H9 (cell line): ENCODE data around the gene LRRTM1. TPM values are rescaled to one million over a fixed set of nuclear protein-coding genes. Genes with fewer than 3 reads are reported as not detected.

Experiments used
- DNase-seq: peaks from one replicate; pipeline ENCODE4 v3.0.0-alpha.2; 2017
- H2AFZ ChIP-seq: one replicate; pipeline ENCODE4 v1.6.1; 2013; ENCODE audit warnings: mild to moderate bottlenecking, low read length, control low read depth, moderate library complexity
- H2AK5ac ChIP-seq: 2 replicates; pipeline ENCODE4 v1.6.1; 2013; ENCODE audit warnings: low read length, control low read depth, mixed read lengths; ENCODE audit not compliant: insufficient read length
- H2BK120ac ChIP-seq: one replicate; pipeline ENCODE4 v1.6.1; 2013; ENCODE audit warnings: low read depth, mild to moderate bottlenecking, low read length, control low read depth, inconsistent platforms; ENCODE audit not compliant: poor library complexity, severe bottlenecking
- H2BK12ac ChIP-seq: 2 replicates; pipeline ENCODE4 v1.6.1; 2013; ENCODE audit warnings: low read length, control low read depth, mixed read lengths, low read depth; ENCODE audit not compliant: insufficient read length
- H2BK15ac ChIP-seq: 2 replicates; pipeline ENCODE4 v1.6.1; 2013; ENCODE audit warnings: low read depth, low read length, control low read depth
- H2BK20ac ChIP-seq: one replicate; pipeline ENCODE4 v1.6.1; 2013; ENCODE audit warnings: low read depth, mild to moderate bottlenecking, low read length, control low read depth, inconsistent platforms; ENCODE audit not compliant: poor library complexity, severe bottlenecking
- H2BK5ac ChIP-seq: 2 replicates; pipeline ENCODE4 v1.6.1; 2013; ENCODE audit warnings: low read length, control low read depth, mixed read lengths; ENCODE audit not compliant: insufficient read length
- H3K14ac ChIP-seq: 2 replicates; pipeline ENCODE4 v1.6.1; 2013; ENCODE audit warnings: low read length, control low read depth; ENCODE audit not compliant: insufficient read depth
- H3K18ac ChIP-seq: 2 replicates; pipeline ENCODE4 v1.6.1; 2013; ENCODE audit warnings: low read depth, mild to moderate bottlenecking, mixed read lengths, low read length, control low read depth; ENCODE audit not compliant: insufficient read length
- H3K23ac ChIP-seq: 2 replicates; pipeline ENCODE4 v1.6.1; 2013; ENCODE audit warnings: low read length, control low read depth, mixed read lengths, low read depth; ENCODE audit not compliant: insufficient read length
- H3K23me2 ChIP-seq: 2 replicates; pipeline ENCODE4 v1.6.1; 2013; ENCODE audit warnings: low read depth, mild to moderate bottlenecking, mixed read lengths, low read length, control low read depth; ENCODE audit not compliant: insufficient read length, poor library complexity, severe bottlenecking
- H3K27ac ChIP-seq: 2 replicates; pipeline ENCODE4 v1.5.1; 2013; ENCODE audit warnings: low read length, control low read depth, mixed read lengths, low read depth; ENCODE audit not compliant: insufficient read length
- H3K27me3 ChIP-seq: 2 replicates; pipeline ENCODE4 v1.6.1; 2013; ENCODE audit warnings: low read length, control low read depth, inconsistent platforms; ENCODE audit not compliant: insufficient read depth
- H3K4ac ChIP-seq: 2 replicates; pipeline ENCODE4 v1.6.1; 2013; ENCODE audit warnings: low read depth, mild to moderate bottlenecking, control low read depth, inconsistent platforms, low read length, moderate library complexity
- H3K4me1 ChIP-seq: 2 replicates; pipeline ENCODE4 v1.6.1; 2013; ENCODE audit warnings: low read length, control low read depth, inconsistent platforms; ENCODE audit not compliant: insufficient read depth
- H3K4me2 ChIP-seq: 2 replicates; pipeline ENCODE4 v1.6.1; 2013; ENCODE audit warnings: low read length, control low read depth, mixed read lengths; ENCODE audit not compliant: insufficient read length, insufficient read depth
- H3K56ac ChIP-seq: 2 replicates; pipeline ENCODE4 v1.6.1; 2013; ENCODE audit warnings: low read depth, mild to moderate bottlenecking, mixed read lengths, low read length, control low read depth; ENCODE audit not compliant: insufficient read length
- H3K79me1 ChIP-seq: 2 replicates; pipeline ENCODE4 v1.6.1; 2013; ENCODE audit warnings: low read depth, mild to moderate bottlenecking, moderate library complexity, low read length, control low read depth, inconsistent platforms; ENCODE audit not compliant: insufficient read depth, poor library complexity, severe bottlenecking
- H3K79me2 ChIP-seq: 2 replicates; pipeline ENCODE4 v1.6.1; 2013; ENCODE audit warnings: low read length, control low read depth, inconsistent platforms; ENCODE audit not compliant: insufficient read depth
- H3K9ac ChIP-seq: 2 replicates; pipeline ENCODE4 v1.6.1; 2013; ENCODE audit warnings: low read length, control low read depth, mixed read lengths; ENCODE audit not compliant: insufficient read length; ENCODE audit errors: extremely low read depth
- H3K9me3 ChIP-seq: one replicate; pipeline ENCODE4 v1.6.1; 2013; ENCODE audit warnings: low read depth, low read length, inconsistent platforms; ENCODE audit not compliant: control insufficient read depth
- H3T11ph ChIP-seq: one replicate; pipeline ENCODE4 v1.6.1; 2013; ENCODE audit warnings: mild to moderate bottlenecking, low read length, control low read depth, inconsistent platforms
- H4K20me1 ChIP-seq: one replicate; pipeline ENCODE4 v1.6.1; 2013; ENCODE audit not compliant: control insufficient read depth, insufficient read length, insufficient read depth
- H4K5ac ChIP-seq: 2 replicates; pipeline ENCODE4 v1.6.1; 2013; ENCODE audit warnings: low read depth, mild to moderate bottlenecking, mixed read lengths, low read length, control low read depth; ENCODE audit not compliant: insufficient read length
- H4K8ac ChIP-seq: replicated peaks from 2 replicates; pipeline ENCODE4 v1.6.1; 2013; ENCODE audit warnings: low read length, control low read depth, mixed read lengths, low read depth; ENCODE audit not compliant: insufficient read length
- H4K91ac ChIP-seq: 2 replicates; pipeline ENCODE4 v1.6.1; 2013; ENCODE audit warnings: low read depth, mild to moderate bottlenecking, moderate library complexity, mixed read lengths, low read length, control low read depth; ENCODE audit not compliant: insufficient read length
- H3K27ac Mint-ChIP-seq, 3 experiments: 2 replicates in 2 of 3; 3 replicates in 1 of 3; pipeline ENCODE4 v1.8.0; 2020 to 2021; ENCODE audit warnings: mixed read lengths in 3 of 3, mild to moderate bottlenecking in 1 of 3, moderate library complexity in 1 of 3
- H3K27me3 Mint-ChIP-seq: 2 replicates; pipeline ENCODE4 v1.8.0; 2021; ENCODE audit warnings: low read depth, mild to moderate bottlenecking, moderate library complexity, mixed read lengths
- H3K36me3 Mint-ChIP-seq, 3 experiments: 2 replicates in 2 of 3; 3 replicates in 1 of 3; pipeline ENCODE4 v1.8.0; 2020 to 2021; ENCODE audit warnings: low read depth in 3 of 3, mixed read lengths in 3 of 3; ENCODE audit not compliant: insufficient read depth in 1 of 3
- H3K4me1 Mint-ChIP-seq, 2 experiments: 2 replicates each; pipeline ENCODE4 v1.8.0; 2020; ENCODE audit warnings: mixed read lengths in 2 of 2
- H3K4me3 Mint-ChIP-seq, 2 experiments: 2 replicates in 1 of 2; 3 replicates in 1 of 2; pipeline ENCODE4 v1.8.0; 2020 to 2021; ENCODE audit warnings: mild to moderate bottlenecking in 2 of 2, mixed read lengths in 2 of 2, moderate library complexity in 1 of 2
- H3K9me3 Mint-ChIP-seq, 2 experiments: 2 replicates in 1 of 2; 3 replicates in 1 of 2; pipeline ENCODE4 v1.8.0; 2020; ENCODE audit warnings: mild to moderate bottlenecking in 2 of 2, mixed read lengths in 2 of 2, moderate library complexity in 1 of 2
- WGBS: extraction: QIAGEN DNeasy Blood & Tissue Kit; methylation state at CpG from one replicate; pipeline ENCODE4 v1.1.7; 2013; ENCODE audit warnings: missing lambda C conversion rate, low lambda C conversion rate, mixed read lengths; ENCODE audit not compliant: insufficient read length; ENCODE audit errors: extremely low coverage; 5-methylcytosine and 5-hydroxymethylcytosine counted together
- total RNA-seq: library from RNA; stranded (reverse); gene quantifications from 2 replicates; pipeline ENCODE4 v1.2.1, GENCODE V29; 2021
- TF ChIP-seq, protein P1 (sequence below): fragments of 200-600 bp; sonication (generic); conservative IDR thresholded peaks from 3 replicates; pipeline ENCODE4 v1.8.0; 2021; ENCODE audit warnings: antibody characterized with exemption, mild to moderate bottlenecking

Gene LRRTM1
- total RNA-seq, 1 experiment from 2014 or later: 1.2 TPM

DNA sequence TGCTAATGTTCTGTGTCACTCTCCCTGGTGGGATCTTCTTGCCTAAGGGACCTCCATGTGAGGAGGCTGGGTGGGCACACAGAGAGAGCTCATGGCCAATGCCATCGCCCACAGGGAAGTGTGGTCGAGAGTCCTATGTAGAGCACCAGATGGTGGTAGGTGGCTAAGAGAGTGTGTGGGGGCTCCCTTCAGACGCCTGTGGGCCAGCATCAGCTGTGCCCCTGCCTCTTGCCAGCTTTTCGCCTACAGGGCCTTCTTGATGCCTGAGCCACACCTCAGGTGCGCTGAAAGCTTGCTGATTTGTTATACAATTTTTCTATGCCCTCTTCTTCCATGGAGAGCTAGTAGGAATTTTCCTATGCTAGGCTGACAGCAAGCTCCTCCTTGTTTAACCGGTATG is 38.3 kb downstream of the LRRTM1 start:
- Histone ChIP-seq H3K79me2 (no peaks in the 10 kb centered on the region), H3K18ac (no peak overlapping the region), H3K56ac (no peak overlapping the region), H3K23me2 (no peaks in the 10 kb centered on the region), H4K91ac (no peak overlapping the region), H3K23ac (no peak overlapping the region), H2AK5ac (no peak overlapping the region), H3K27ac (no peak overlapping the region), H2BK12ac (no peak overlapping the region), H3T11ph (no peak overlapping the region), H3K27me3 (no peaks in the 10 kb centered on the region), H3K9ac (no peak overlapping the region), H2BK120ac (no peak overlapping the region), H3K14ac (no peak overlapping the region), H3K79me1 (no peaks in the 10 kb centered on the region), H3K9me3 (no peaks in the 10 kb centered on the region), H2BK15ac (no peak overlapping the region), H3K4me2 (no peak overlapping the region), H2BK20ac (no peak overlapping the region), H3K4ac (no peak overlapping the region), H2AFZ (no peak overlapping the region), H3K4me1 (no peaks in the 10 kb centered on the region), H2BK5ac (no peak overlapping the region), H4K20me1 (no peaks in the 10 kb centered on the region), H4K8ac (no peak overlapping the region), H4K5ac (no peak overlapping the region)
- no peak for DNase-seq
- Mint-ChIP-seq H3K9me3 (peaks cover 0 to 2% of the 10 kb centered on the region in 2 experiments; a peak in 1 of 5 replicates), H3K27me3 (no peaks in the 10 kb centered on the region), H3K27ac (no peak overlapping the region), H3K4me1 (peaks cover 0 to 4% of the 10 kb centered on the region in 2 experiments; a peak in 2 of 4 replicates), H3K36me3 (peaks cover 0 to 1% (median 0%) of the 10 kb centered on the region in 3 experiments; a peak in 2 of 7 replicates), H3K4me3 (no peak overlapping the region)
- WGBS: no CpG with 5 or more reads among the region's 6 CpGs
- TF ChIP-seq, protein P1, sequence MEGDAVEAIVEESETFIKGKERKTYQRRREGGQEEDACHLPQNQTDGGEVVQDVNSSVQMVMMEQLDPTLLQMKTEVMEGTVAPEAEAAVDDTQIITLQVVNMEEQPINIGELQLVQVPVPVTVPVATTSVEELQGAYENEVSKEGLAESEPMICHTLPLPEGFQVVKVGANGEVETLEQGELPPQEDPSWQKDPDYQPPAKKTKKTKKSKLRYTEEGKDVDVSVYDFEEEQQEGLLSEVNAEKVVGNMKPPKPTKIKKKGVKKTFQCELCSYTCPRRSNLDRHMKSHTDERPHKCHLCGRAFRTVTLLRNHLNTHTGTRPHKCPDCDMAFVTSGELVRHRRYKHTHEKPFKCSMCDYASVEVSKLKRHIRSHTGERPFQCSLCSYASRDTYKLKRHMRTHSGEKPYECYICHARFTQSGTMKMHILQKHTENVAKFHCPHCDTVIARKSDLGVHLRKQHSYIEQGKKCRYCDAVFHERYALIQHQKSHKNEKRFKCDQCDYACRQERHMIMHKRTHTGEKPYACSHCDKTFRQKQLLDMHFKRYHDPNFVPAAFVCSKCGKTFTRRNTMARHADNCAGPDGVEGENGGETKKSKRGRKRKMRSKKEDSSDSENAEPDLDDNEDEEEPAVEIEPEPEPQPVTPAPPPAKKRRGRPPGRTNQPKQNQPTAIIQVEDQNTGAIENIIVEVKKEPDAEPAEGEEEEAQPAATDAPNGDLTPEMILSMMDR: no peak
